HepG2 (cell line): ENCODE data around the gene ATP6V0E1. TPM values are rescaled to one million over a fixed set of nuclear protein-coding genes. Genes with fewer than 3 reads are reported as not detected.
A peak's percentile ranks its signal among the peaks of the same experiment; 100 is the strongest.

Experiments used
- ATAC-seq: fragments of 200-7000 bp; cut with Tn5 transposase; 3 replicates; pipeline ENCODE4 v1.9.1; 2020; ENCODE audit warnings: mild to moderate bottlenecking, moderate library complexity
- BruUV-seq: library from RNA; stranded (reverse); fragments of 400-500 nt; replicated peaks from 2 replicates; lab custom pipeline; 2021; lab: Mats Ljungman, UMichigan
- CTCF ChIA-PET: fragments of 300-600 bp; formaldehyde crosslinking; extraction: SDS; loops from one replicate; lab custom pipeline; 2021; ENCODE audit warnings: low total read pairs, inconsistent platforms, low intra/inter-chr PET ratio; lab: Yijun Ruan, JAX
- POLR2A ChIA-PET: fragments of 350-600 bp; sonication (Branson Sonifier 250); formaldehyde crosslinking; loops from one replicate; lab custom pipeline; 2020; ENCODE audit warnings: antibody characterized with exemption, inconsistent platforms; lab: Yijun Ruan, JAX
- DNase-seq: peaks from one replicate; pipeline ENCODE4 v3.0.0-alpha.2; 2015; ENCODE audit warnings: low spot score
- FAIRE-seq: peaks from 3 replicates; lab custom pipeline; 2011; peaks lifted over from hg19 to GRCh38; lab: Jason Lieb, UNC
- H2AFZ ChIP-seq: one replicate; pipeline ENCODE4 v1.6.1; 2011; ENCODE audit warnings: low read length, inconsistent platforms
- H3K27ac ChIP-seq: fragments of 300-600 bp; 3 replicates; pipeline ENCODE4 v1.8.0; 2011; ENCODE audit warnings: mixed run types, mild to moderate bottlenecking, mixed read lengths, low read length, inconsistent platforms; ENCODE audit not compliant: insufficient read depth; ENCODE audit errors: extremely low read length
- H3K27me3 ChIP-seq, 2 experiments: fragments of 200-600 bp in 1 of 2; 2 replicates in 1 of 2; 3 replicates in 1 of 2; pipeline versions ENCODE4 v1.6.0 to v1.8.0; 2011; ENCODE audit warnings: low read length in 2 of 2, mild to moderate bottlenecking in 2 of 2, moderate library complexity in 2 of 2, inconsistent platforms in 1 of 2; ENCODE audit not compliant: insufficient read depth in 2 of 2, control insufficient read depth in 1 of 2
- H3K36me3 ChIP-seq, 2 experiments: fragments of 200-600 bp in 1 of 2; replicated peaks in 1 of 2; 2 replicates in 1 of 2; 3 replicates in 1 of 2; pipeline versions ENCODE4 v1.5.1 to v1.8.0; 2011; ENCODE audit warnings: low read length in 2 of 2, inconsistent platforms in 1 of 2; ENCODE audit not compliant: insufficient read depth in 2 of 2, control insufficient read depth in 1 of 2
- H3K4me1 ChIP-seq: 2 replicates; pipeline ENCODE4 v1.5.1; 2012; ENCODE audit warnings: low read length, inconsistent platforms; ENCODE audit not compliant: insufficient read depth
- H3K4me2 ChIP-seq: 2 replicates; pipeline ENCODE4 v1.6.0; 2011; ENCODE audit warnings: low read depth, low read length, inconsistent platforms
- H3K4me3 ChIP-seq, 3 experiments: fragments of 200-600 bp in 1 of 3; sonication (generic), shearing (Covaris generic) in 1 of 3; replicated peaks in 1 of 3; 2 replicates each; pipeline ENCODE4 v1.5.1; 2011 to 2016; ENCODE audit warnings: low read length in 3 of 3, inconsistent platforms in 2 of 3, low read depth in 2 of 3, mild to moderate bottlenecking in 2 of 3, control low read depth in 1 of 3, mixed read lengths in 1 of 3; ENCODE audit not compliant: insufficient read depth in 1 of 3
- H3K79me2 ChIP-seq: one replicate; pipeline ENCODE4 v1.6.1; 2011; ENCODE audit warnings: low read length, inconsistent platforms; ENCODE audit not compliant: insufficient read depth
- H3K9ac ChIP-seq: 2 replicates; pipeline ENCODE4 v1.6.0; 2011; ENCODE audit warnings: mild to moderate bottlenecking, low read depth, low read length, inconsistent platforms; ENCODE audit not compliant: insufficient read depth
- H3K9me3 ChIP-seq: 2 replicates; pipeline ENCODE4 v1.5.1; 2012; ENCODE audit warnings: mild to moderate bottlenecking, low read length
- H4K20me1 ChIP-seq: 2 replicates; pipeline ENCODE4 v1.6.0; 2011; ENCODE audit warnings: inconsistent platforms, mild to moderate bottlenecking, low read length, moderate library complexity; ENCODE audit not compliant: insufficient read depth
- IRF9 ChIP-seq: sonication (generic); formaldehyde crosslinking; IDR thresholded peaks from 2 replicates; pipeline ENCODE4 v1.8.0; 2022; ENCODE audit warnings: missing genetic modification reagents, mild to moderate bottlenecking, borderline replicate concordance
- KDM4B ChIP-seq: sonication (generic); formaldehyde crosslinking; IDR thresholded peaks from 2 replicates; pipeline ENCODE4 v1.4.0; 2020; ENCODE audit warnings: missing genetic modification reagents
- LCORL ChIP-seq, 2 experiments: fragments of 450-650 bp in 1 of 2; sonication (generic) in 1 of 2; formaldehyde crosslinking in 1 of 2; IDR thresholded peaks; 2 replicates each; pipeline versions ENCODE4 v1.5.0 to v1.6.1; 2017 to 2020; ENCODE audit warnings: antibody characterized with exemption in 1 of 2, missing genetic modification reagents in 1 of 2
- PHF5A ChIP-seq: IDR thresholded peaks from one replicate; pipeline ENCODE4 v1.6.1; 2018; ENCODE audit warnings: low read depth, missing genetic modification reagents; ENCODE audit not compliant: unreplicated experiment
- POLR2AphosphoS2 ChIP-seq: IDR thresholded peaks from 2 replicates; pipeline ENCODE4 v1.6.1; 2011; ENCODE audit warnings: low read depth, low read length, improper control_type of control experiment
- POLR2G ChIP-seq: fragments of 200-400 bp; formaldehyde crosslinking; IDR thresholded peaks from 2 replicates; pipeline ENCODE4 v1.6.1; 2018; ENCODE audit warnings: mild to moderate bottlenecking, low read depth, low read length, moderate library complexity
- RBM22 ChIP-seq: fragments of 200-400 bp; formaldehyde crosslinking; optimal IDR thresholded peaks from 2 replicates; pipeline ENCODE3; 2017; ENCODE audit warnings: mild to moderate bottlenecking, low read length, moderate library complexity
- YEATS4 ChIP-seq: sonication (generic); formaldehyde crosslinking; IDR thresholded peaks from 2 replicates; pipeline ENCODE4 v1.4.0; 2020; ENCODE audit warnings: missing genetic modification reagents, borderline replicate concordance
- ZNF3 ChIP-seq: IDR thresholded peaks from 2 replicates; pipeline ENCODE4 v1.7.0; 2017; ENCODE audit warnings: inconsistent platforms
- WGBS: methylation state at CpG from one replicate; pipeline ENCODE4 v1.1.6; 2017; ENCODE audit warnings: low lambda C conversion rate; 5-methylcytosine and 5-hydroxymethylcytosine counted together
- in situ Hi-C: cut with HindIII; loops from 2 replicates; pipeline ENCODE4 v1.10.0; 2017; ENCODE audit warnings: low pct_unique_long_range_greater_than_20kb; ENCODE audit not compliant: extremely low pct_ligation_motif_present
- intact Hi-C: fragments of 100-400 bp; cut with micrococcal nuclease; formaldehyde crosslinking; loops from one replicate; pipeline ENCODE4 v1.10.0; 2022; ENCODE audit not compliant: unreplicated experiment
- polyA plus RNA-seq, 8 experiments: library from polyadenylated mRNA; depleted of rRNA in 3 of 8; stranded (reverse) in 7 of 8; unstranded in 1 of 8; fragments of >200 nt; fragmentation: Illumina TruSeq in 4 of 8; extraction: Trizol in 4 of 8; gene quantifications; 2 replicates each; pipeline versions ENCODE4 v1.2.1 to v1.2.3, GENCODE V29; 2011 to 2016; ENCODE audit warnings: low read depth in 4 of 8, missing spikeins in 1 of 8, mixed read lengths in 1 of 8; ENCODE audit not compliant: insufficient read depth in 1 of 8
- total RNA-seq, 5 experiments: library from RNA; depleted of rRNA; stranded (reverse); fragments of >200 nt; fragmentation: Illumina TruSeq; extraction: Trizol; gene quantifications; 2 replicates each; pipeline ENCODE4 v1.2.3, GENCODE V29; 2016; ENCODE audit warnings: low read depth in 1 of 5
- TF ChIP-seq, protein P1 (sequence below): sonication (generic); formaldehyde crosslinking; IDR thresholded peaks from 2 replicates; pipeline ENCODE4 v1.4.0; 2020; ENCODE audit warnings: mild to moderate bottlenecking, missing genetic modification reagents
- TF ChIP-seq, protein P2 (sequence below): sonication (generic); formaldehyde crosslinking; IDR thresholded peaks from 2 replicates; pipeline ENCODE4 v1.8.1; 2023; ENCODE audit warnings: missing genetic modification reagents, inconsistent platforms, borderline replicate concordance
- TF ChIP-seq, protein P3 (sequence below): sonication (generic); formaldehyde crosslinking; IDR thresholded peaks from 2 replicates; pipeline ENCODE4 v1.4.0; 2020; ENCODE audit warnings: missing genetic modification reagents, mild to moderate bottlenecking, borderline replicate concordance

The ATP6V0E1 gene
- total and polyA plus RNA-seq, 2 of the 13 experiments (the other 11 are each of a cell fraction or from before 2014, with no cell fraction given) = 143 to 215 TPM

DNA sequence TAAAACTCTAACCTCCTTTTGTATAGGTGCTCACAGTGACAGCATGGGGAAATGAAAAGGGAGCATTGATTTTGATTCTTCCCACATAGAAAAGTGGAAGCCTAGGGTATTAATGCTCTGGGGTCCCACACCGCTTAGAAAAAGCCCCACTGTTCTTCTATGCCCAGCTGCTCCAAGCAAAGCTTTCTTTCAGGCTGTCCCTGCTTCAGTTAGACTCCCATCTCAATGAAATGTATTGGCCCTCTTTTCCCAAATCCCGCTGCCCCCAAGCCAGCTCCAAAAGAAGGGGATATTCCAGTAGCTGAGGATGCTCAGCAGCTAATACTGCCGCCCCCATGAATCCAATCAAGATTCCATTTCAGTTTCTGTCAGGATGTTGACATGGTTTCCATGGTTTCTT is 55.6 kb downstream of the ATP6V0E1 start:
- H3K36me3 ChIP-seq = peaks cover 6 to 21% of the 10 kb centered on the region in 2 experiments; a peak in 3 of 5 replicates
- H2AFZ ChIP-seq = no peak overlapping the region
- WGBS = 96% methylated on average over 3 of the region's 3 CpGs
- ATAC-seq (no peak), DNase-seq (no peak), FAIRE-seq (no peak)
- ChIA-PET CTCF (no interaction called here), POLR2A (interaction anchor here (2.3 kb wide), 1 partner anchor 18 kb away, joined by 9 read pairs; no protein-coding TSS in a partner anchor)
- no peak overlapping the region for H3K27ac ChIP-seq
- H3K79me2 ChIP-seq = no peaks in the 10 kb centered on the region
- BruUV-seq = no TSS peak
- intact Hi-C loops (no loop called here), in situ Hi-C loops (no loop called here)
- TF ChIP-seq POLR2G = peak; percentile 45; the same call in 1 of the 2 replicates
- TF ChIP-seq, protein P1, sequence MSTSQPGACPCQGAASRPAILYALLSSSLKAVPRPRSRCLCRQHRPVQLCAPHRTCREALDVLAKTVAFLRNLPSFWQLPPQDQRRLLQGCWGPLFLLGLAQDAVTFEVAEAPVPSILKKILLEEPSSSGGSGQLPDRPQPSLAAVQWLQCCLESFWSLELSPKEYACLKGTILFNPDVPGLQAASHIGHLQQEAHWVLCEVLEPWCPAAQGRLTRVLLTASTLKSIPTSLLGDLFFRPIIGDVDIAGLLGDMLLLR (CRISPR knock-in tag) = no peak
- TF ChIP-seq, protein P2, sequence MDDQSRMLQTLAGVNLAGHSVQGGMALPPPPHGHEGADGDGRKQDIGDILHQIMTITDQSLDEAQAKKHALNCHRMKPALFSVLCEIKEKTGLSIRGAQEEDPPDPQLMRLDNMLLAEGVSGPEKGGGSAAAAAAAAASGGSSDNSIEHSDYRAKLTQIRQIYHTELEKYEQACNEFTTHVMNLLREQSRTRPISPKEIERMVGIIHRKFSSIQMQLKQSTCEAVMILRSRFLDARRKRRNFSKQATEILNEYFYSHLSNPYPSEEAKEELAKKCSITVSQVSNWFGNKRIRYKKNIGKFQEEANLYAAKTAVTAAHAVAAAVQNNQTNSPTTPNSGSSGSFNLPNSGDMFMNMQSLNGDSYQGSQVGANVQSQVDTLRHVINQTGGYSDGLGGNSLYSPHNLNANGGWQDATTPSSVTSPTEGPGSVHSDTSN = no peak
- peak; percentile 75 for TF ChIP-seq RBM22
- TF ChIP-seq LCORL (IDR thresholded peaks at IDR 0.05) = no peak
- TF ChIP-seq LCORL (CRISPR knock-in tag; IDR thresholded peaks at IDR 0.05) = no peak
- TF ChIP-seq IRF9 (CRISPR knock-in tag) = no peak
- no peak for TF ChIP-seq KDM4B
- no peak for TF ChIP-seq ZNF3 (CRISPR knock-in tag)
- TF ChIP-seq YEATS4 (CRISPR knock-in tag) = no peak
- no peak for TF ChIP-seq PHF5A (CRISPR knock-in tag)
- TF ChIP-seq, protein P3, sequence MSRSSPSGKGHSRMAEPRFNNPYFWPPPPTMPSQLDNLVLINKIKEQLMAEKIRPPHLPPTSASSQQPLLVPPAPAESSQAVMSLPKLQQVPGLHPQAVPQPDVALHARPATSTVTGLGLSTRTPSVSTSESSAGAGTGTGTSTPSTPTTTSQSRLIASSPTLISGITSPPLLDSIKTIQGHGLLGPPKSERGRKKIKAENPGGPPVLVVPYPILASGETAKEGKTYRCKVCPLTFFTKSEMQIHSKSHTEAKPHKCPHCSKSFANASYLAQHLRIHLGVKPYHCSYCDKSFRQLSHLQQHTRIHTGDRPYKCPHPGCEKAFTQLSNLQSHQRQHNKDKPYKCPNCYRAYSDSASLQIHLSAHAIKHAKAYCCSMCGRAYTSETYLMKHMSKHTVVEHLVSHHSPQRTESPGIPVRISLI = no peak
- no peak for TF ChIP-seq POLR2AphosphoS2
- H3K4me2 ChIP-seq = no peak overlapping the region
- peaks cover 4% of the 10 kb centered on the region; the same call in 1 of the 2 replicates for H3K9me3 ChIP-seq
- no peak overlapping the region for H3K9ac ChIP-seq
- H3K27me3 ChIP-seq = no peaks in the 10 kb centered on the region
- no peaks in the 10 kb centered on the region for H4K20me1 ChIP-seq
- peaks cover 15% of the 10 kb centered on the region for H3K4me1 ChIP-seq
- no peak overlapping the region for H3K4me3 ChIP-seq
